ENCODE data around the gene TNS1. TPM values are rescaled to one million over a fixed set of nuclear protein-coding genes. Genes with fewer than 3 reads are reported as not detected.
"Not testable (repeated sequence)": the region's sequence is repeated elsewhere in the genome, so short reads cannot be mapped to it uniquely, and the experiment has no call there.

The TNS1 gene
- total RNA-seq, 1 experiment from 2014 or later: 0.49 TPM

GRCh38 chr2:218035463-218036100, 32.8 kb upstream of the TNS1 start:
- no peaks in the 10 kb centered on the region for H3K9me3 ChIP-seq (ENCODE audit: control insufficient read depth, insufficient read depth, low read depth, low read length)
- CTCF ChIA-PET: no interaction called here
- no TSS peak for BruUV-seq (replicated peaks)
- peaks cover 12% of the 10 kb centered on the region for H3K27me3 ChIP-seq (ENCODE audit: control insufficient read depth, insufficient read depth, low read length)
- no peak for DNase-seq (ENCODE audit: low read depth, low spot score)
- no peak overlapping the region for H3K4me3 ChIP-seq (ENCODE audit: low read depth in 2 of 2, low read length in 2 of 2)
- intact Hi-C loops (cut with micrococcal nuclease; ENCODE audit: unreplicated experiment): no loop called here
- POLR2A ChIA-PET: no interaction called here
- H3K36me3 ChIP-seq (ENCODE audit: control insufficient read depth, insufficient read depth, low read length): no peaks in the 10 kb centered on the region
- in situ Hi-C loops (cut with HindIII; ENCODE audit: low pct_unique_long_range_greater_than_20kb, low sequenced_read_pairs): no loop called here
- no peak overlapping the region for H3K27ac ChIP-seq (ENCODE audit: low read length)
- TF ChIP-seq CTCF (IDR thresholded peaks at IDR 0.05) (no peak), REST (IDR thresholded peaks at IDR 0.05; ENCODE audit: insufficient read depth in 1 of 2, low read depth in 2 of 2, low read length in 1 of 2) (no peak)
- H3K4me1 ChIP-seq (ENCODE audit: control insufficient read depth, insufficient read depth, low read length): no peaks in the 10 kb centered on the region; the same call in 1 of the 2 replicates
- ATAC-seq: no peak

GRCh38 chr2:218034497-218035213, 31.9 kb upstream of the TNS1 start:
- Histone ChIP-seq H3K27me3 (ENCODE audit: control insufficient read depth, insufficient read depth, low read length) (peaks cover 10% of the 10 kb centered on the region), H3K4me3 (ENCODE audit: low read depth in 2 of 2, low read length in 2 of 2) (peak overlapping the region; percentile 18 to 35)
- peak; percentile 76 for TF ChIP-seq CTCF (IDR thresholded peaks at IDR 0.05)
- H3K36me3 ChIP-seq (ENCODE audit: control insufficient read depth, insufficient read depth, low read length); H3K27ac ChIP-seq (ENCODE audit: low read length); in situ Hi-C loops (cut with HindIII; ENCODE audit: low pct_unique_long_range_greater_than_20kb, low sequenced_read_pairs); H3K9me3 ChIP-seq (ENCODE audit: control insufficient read depth, insufficient read depth, low read depth, low read length); BruUV-seq (replicated peaks); POLR2A ChIA-PET; H3K4me1 ChIP-seq (ENCODE audit: control insufficient read depth, insufficient read depth, low read length): not testable (repeated sequence)
- DNase-seq (ENCODE audit: low read depth, low spot score) (peak; percentile 24), ATAC-seq (peak; percentile 86)
- CTCF ChIA-PET: interaction anchor here (1.0 kb wide), 2 partner anchors 245 to 249 kb away, joined by 5 to 9 read pairs; no protein-coding TSS in a partner anchor
- intact Hi-C loops (cut with micrococcal nuclease; ENCODE audit: unreplicated experiment): loop anchor here (5.0 kb wide), 1 partner anchor 247 kb away; no protein-coding TSS in a partner anchor

All from Panc1 (cell line).